NT2/D1 (cell line): ENCODE results near the gene CEACAM6.

Experiments used
- SUZ12 ChIP-seq: IDR thresholded peaks from 2 replicates; pipeline ENCODE4 v1.6.1; 2011; ENCODE audit not compliant: insufficient read length, insufficient read depth; ENCODE audit errors: extremely low read depth
- YY1 ChIP-seq: IDR thresholded peaks from 2 replicates; pipeline ENCODE4 v1.6.1; 2011; ENCODE audit not compliant: insufficient read length, insufficient read depth
- ZNF274 ChIP-seq: IDR thresholded peaks from 2 replicates; pipeline ENCODE4 v1.6.1; 2011; ENCODE audit warnings: mild to moderate bottlenecking, low read depth, low read length

DNA sequence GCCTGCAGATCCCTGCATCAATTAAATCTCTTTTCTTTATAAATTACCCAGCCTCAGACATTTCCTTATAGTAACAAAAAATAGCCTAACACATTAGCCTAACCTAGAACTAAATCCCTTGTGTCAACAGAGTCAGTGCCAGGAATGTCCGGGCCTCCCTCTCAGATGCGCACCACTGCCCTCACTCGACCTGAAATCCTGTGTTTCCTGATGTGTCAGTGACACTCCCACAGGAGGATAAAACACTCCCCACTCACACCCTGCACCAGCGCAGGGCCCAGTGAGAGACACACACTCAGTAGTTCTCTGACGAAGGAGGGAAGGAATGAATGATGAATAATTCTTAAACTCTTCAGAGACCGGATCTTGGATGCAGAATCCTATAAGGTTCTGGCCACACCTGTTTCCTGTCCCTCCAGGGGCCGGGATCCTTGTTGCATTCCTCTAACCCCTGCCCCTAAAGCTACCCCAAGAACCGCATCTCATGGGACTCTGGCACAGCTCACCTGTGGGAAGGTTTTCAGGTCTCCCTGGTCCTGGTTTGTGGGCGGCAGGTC lies 44.2 kb downstream of the CEACAM6 start:
- TF ChIP-seq ZNF274: no peak
- no peak for TF ChIP-seq SUZ12
- TF ChIP-seq YY1: no peak
